ENCODE measurements around the gene CDHR3.
"Not testable (repeated sequence)": the region's sequence is repeated elsewhere in the genome, so short reads cannot be mapped to it uniquely, and the experiment has no call there.

CDHR3 gene, protein sequence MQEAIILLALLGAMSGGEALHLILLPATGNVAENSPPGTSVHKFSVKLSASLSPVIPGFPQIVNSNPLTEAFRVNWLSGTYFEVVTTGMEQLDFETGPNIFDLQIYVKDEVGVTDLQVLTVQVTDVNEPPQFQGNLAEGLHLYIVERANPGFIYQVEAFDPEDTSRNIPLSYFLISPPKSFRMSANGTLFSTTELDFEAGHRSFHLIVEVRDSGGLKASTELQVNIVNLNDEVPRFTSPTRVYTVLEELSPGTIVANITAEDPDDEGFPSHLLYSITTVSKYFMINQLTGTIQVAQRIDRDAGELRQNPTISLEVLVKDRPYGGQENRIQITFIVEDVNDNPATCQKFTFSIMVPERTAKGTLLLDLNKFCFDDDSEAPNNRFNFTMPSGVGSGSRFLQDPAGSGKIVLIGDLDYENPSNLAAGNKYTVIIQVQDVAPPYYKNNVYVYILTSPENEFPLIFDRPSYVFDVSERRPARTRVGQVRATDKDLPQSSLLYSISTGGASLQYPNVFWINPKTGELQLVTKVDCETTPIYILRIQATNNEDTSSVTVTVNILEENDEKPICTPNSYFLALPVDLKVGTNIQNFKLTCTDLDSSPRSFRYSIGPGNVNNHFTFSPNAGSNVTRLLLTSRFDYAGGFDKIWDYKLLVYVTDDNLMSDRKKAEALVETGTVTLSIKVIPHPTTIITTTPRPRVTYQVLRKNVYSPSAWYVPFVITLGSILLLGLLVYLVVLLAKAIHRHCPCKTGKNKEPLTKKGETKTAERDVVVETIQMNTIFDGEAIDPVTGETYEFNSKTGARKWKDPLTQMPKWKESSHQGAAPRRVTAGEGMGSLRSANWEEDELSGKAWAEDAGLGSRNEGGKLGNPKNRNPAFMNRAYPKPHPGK

DNA sequence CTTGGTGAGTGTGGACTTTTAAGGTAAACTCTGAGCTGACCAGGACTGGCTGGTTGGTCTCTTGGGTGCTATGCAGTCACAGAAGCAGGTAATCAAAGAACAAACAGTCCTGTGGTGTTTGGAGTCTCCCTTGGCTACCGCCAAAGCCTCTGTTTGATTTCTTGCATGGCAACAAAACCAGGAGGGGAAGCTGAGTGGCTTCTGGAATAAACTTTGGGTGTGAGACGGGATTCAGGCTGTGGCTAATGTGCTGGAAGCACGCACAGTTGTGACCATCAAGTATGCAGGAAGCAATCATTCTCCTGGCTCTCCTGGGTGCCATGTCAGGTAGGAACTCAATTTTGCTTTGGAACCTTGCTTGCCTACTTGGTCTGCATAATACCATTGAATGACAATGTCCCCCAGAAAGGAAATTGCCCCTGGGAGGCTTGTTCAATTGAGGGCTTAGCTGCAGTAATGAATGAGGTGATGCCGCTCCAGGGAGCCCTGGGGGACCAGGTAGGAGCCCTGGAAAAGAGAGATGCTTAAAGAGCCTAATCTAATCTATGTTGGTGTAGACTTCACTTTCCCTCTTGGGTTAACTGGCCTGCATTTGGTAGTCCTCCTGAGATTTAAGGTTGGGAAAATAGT is at the start of gene CDHR3:
Gene CDHR3, plus strand, starts transcription at position 227 of the 630 bp plus-strand sequence. Its CDS starts 55 bp downstream, at position 282.
- DNase-seq, result no peak

DNA sequence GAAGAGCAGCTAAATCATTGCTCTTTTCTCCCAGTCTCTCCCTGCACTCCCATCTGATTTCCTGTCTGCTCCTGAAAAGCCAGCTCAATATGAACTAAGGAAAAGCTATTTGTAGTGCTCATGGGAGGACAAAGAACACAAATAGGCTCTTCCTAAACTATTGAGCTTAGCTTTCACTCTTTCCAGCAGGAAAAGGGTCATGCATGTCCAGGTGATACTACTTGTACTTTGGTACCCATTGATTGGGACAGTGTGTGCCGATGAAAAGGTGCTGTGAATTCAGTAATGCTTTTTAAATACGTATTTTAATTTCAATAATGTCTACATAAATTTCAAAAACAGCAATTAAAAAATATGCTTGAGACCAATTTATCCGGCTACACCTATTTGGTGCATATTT is 49.1 kb upstream of the CDHR3 start:
- DNase-seq, result no peak

DNA sequence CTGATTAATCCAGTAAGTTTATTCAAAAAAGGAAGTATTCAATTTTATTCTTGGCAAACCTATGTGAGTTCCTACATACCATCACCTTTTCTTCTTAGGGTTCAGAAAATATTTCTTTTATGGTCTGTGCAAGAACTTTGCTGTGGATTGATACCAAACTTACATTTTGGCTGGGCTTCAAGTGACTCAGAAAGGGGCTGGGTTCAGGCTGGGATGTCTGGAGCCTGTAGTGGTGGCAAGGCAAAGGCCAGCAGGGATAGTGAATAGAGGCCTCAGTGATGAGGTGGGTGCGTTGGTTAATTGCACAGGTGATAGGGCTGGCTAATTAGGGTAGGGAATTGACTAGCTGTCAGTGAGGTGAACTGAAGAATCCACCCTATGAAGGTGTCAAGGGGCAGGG is 46.5 kb upstream of the CDHR3 start:
- no peak for DNase-seq

DNA sequence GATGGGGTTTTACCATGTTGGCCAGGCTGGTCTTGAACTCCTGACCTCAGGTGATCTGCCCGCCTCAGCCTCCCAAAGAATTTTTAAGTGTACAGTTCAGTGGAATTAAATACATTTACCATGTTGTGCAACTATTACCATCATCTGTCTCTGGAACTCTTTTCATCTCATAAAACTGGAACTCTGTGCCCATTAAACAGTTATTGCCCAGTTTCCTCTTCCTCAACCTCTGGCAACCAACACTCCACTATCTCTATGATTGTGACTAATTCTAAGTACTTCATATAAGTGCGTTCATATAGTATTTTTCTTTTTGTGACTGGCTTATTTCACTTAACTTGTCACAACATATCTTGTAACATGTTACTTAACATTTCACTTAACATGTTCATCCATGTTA is 45.4 kb upstream of the CDHR3 start:
- DNase-seq, result no peak

DNA sequence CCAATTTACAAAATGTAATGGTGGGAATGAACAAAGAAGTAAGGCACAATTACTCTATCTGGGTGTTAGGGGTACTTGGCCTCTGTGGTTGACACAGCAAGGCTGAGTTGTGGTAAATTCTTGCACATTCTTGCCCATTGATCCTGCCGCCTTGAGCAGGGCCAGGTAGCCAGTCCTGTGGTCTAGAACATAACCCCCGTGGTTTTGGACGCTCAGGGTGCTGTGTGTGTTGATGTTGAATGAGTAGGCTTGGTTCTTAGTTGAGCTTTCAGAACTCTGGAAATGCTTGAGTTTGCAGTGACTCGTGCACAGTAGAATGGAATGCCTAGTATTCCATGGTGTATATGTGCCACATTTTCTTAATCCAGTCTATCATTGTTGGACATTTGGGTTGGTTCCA is 42.3 kb upstream of the CDHR3 start:
- no peak for DNase-seq

DNA sequence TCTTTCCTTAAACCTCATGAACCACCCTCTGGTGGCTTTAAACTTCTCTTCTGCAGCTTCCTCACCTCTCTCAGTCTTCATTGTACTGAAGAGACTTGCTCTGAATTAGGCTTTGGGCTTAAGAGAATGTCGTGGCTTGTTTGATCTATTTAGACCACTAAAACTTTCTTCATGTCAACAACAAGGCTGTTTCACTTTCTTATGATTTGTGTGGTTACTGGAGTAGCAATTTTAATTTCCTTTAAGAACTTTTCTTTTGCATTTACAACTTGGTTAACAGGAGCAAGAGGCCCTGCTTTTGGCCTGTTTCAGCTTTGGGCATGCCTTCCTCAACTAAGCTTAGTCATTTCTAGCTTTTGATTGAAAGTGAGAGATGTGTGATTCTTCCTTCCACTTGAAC is 38.1 kb upstream of the CDHR3 start:
- DNase-seq, result no peak

DNA sequence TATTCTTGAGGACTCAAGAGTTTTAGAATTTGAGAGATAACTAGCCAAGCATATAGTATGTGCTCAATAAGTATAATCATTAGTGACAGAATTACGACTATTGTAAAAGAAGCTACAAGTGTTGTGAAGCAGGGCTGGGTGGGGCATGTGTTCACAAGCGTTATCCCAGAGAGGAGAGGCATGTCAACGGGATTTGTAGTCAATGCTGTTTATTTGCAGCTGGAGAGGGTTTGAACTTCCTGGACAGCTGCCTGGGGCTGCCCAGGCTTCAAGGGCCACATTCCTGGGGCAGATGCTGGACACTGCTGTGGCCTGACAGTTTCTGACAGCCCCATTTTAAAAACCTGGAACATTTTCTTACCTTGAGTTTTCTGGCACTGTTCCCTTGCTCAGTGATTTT is 36.9 kb upstream of the CDHR3 start:
- no peak for DNase-seq

DNA sequence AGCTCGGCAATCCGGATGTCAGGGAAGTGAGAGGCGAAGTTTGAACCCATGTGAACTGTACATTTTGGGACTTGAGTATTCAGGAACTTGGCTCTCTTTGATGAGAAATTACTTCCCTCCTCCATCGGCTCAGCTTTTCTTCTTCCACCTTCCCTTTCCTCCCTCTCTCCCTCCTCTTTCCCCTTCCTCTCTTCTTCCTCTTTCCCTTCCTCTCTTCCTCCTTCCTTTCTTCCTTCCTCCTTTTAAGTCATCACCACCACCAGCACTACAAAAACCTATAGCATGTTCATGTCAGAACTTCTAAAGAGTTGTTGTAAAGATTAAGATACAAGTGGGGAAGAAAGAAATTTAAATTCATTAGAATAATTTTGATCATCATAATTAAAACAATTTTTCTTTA is 31.9 kb upstream of the CDHR3 start:
- no peak for DNase-seq

DNA sequence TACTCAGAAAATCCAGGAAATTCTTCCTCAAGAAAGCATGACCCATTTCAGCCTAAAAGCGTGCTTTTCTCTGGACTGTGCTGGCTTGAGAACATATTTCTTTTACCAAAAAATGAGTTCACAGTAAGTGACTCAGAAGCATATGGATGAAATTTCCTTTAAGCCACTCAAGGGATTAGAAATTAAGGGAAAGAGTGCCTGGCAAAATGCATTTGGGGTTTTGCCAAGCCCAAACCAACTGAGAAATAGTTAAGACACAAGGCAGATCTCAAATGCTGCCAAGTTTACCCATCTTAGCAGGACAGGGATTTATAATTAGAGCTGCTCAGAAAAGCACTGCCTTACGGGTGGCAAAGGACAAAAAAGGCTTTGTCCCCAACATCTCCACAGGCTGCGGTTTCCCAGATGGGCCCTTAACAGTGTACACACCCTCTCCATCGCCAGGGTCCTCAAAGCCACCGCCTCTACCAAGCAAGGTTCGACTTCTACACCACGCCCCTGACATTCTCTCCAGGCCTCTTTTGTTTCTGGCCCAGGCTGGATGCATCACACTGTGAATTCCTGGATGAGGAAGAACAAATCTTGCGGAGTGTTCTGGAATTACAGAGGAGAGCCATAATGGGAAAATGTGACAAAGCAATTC is 30.1 kb upstream of the CDHR3 start:
- DNase-seq, result peak; percentile 5

DNA sequence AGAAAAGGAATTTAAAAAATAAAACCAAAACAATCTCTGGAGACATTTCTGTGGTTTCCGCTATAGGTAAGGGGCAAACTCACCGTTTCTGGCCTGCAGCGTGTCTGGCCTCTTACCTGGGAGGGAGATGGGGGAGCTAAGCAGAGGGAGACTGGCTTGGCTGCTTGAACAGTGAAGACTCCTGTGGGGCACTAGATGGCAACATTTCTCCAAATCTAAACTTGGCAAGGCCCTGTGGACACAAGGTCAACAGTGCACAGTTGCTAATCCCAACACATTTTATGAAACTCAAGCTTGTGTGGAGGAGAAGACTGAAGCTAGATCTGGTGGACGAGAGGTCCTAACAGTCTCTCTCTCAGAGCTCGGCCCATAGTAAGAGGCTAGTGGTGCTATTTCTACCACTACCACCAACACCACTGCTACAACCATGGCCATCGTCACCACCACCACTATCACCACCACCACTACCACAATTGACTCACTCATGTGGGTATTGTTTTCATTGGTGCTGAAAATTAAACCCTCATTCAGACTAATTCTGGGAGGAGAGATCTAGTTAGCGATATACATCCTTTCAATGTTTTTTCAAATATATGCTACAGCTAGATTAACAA is 28.4 kb upstream of the CDHR3 start:
- DNase-seq, result peak; percentile 3

DNA sequence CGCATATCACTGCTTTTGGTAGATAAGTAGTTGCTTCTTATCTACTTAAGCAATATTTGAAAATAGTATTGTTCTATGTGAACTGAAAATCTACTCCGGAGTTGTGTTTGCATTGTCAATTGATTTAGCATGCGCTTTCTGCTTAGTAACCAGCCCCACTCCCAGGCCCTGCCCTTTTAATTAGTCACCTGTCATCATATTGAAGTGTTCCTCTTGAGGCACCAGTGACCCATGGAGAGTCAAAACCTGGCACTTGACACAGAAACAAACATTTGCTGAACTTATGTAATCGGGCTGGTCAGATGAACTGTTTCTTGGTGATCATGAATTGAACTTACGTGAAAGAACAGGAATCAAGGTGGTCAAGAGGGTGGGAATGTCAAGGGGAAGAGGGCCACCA is 27.8 kb upstream of the CDHR3 start:
- no peak for DNase-seq

DNA sequence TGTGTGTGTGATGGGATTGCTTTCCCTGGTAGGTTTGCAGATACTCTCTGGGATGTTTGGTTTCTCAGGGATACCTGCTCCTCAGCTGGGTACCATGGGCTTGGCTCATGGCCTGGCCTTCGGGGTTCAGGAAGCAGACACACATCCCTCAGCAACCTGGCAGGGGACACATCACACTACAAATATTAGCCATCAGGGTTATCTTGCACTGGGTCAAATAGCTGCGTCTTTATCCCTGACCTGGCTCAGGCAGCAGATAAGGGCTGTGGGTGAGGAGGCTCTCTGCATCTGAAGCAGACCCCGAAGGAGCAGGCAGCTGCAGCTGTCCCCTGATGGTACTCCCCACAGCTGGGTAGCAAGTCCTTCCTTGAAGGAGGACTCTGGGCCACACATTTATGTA is 25.7 kb upstream of the CDHR3 start:
- no peak for DNase-seq

DNA sequence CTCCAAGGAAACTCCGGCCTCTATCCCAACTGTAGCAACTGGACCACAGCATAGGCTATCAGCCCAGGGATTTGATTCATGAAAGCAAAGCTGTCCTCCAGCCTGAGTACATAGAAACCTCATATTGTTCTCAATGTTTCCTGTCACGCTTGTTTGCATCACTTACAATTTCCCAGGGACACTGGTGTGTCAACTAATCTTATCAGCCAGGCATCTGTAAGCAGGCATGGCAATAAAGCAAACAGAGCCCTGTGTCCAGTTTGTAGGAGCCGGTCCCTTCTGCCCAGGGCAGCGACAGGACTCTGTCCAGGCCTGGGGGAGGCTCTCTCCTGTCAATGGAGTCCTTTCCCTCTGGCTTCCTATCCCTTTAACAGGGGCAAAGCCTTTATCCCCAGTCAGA is 23.0 kb upstream of the CDHR3 start:
- no peak for DNase-seq

DNA sequence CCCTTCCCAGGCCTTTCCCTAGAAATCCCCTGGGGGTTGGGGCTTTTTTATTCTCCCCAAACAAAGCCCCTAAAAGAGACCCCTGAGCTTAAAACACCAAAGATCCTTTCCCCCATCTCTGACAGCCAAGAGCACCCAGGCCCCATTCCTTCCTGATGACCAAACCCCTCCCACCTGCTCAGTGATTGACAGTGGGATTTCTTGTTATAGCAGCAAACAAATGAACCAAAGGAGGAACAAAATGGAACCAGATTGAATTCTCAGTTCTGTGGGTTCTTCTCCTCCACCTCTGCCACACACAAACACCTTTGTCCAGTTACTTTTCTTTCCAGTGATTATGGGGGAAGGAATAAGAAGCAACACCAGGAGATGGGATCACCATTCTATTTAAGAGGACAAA is 21.5 kb upstream of the CDHR3 start:
- no peak for DNase-seq

DNA sequence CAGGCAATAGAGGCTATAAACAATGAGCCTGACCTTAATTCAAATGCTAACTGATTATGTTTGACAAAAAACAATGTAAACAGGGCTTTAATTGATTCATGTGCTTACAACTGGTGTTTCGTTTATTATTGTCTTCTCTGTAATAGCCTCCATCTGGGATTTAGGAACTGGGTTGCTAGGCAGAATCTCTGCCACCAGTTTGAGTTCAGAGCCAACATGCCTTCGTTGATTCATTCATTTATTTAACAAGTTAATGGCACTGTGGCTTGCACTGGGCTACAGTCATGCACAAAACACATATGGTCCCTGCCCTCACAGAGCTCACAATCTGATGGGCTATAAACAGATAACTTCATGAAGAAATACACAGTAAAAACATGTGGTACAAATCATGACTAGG is 19.6 kb upstream of the CDHR3 start:
- no peak for DNase-seq

DNA sequence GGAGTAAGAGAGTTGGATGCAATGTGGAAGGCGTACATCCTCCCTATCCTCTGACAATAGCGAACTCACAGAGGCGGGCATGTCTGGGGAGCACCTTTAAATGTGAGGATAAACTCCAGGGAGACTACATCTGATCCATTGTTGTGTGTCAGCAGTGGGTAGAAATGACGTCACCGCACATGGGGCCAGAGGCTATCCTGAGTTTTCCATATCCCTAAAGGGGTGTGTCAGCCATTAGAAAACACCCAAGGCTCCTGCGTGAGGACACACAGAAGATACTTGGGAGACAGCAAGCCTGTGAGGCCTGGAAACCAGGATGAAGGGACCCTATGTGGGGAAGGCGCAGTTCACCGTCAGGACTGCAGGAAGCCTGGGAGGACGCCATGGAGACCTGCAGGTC is 17.2 kb upstream of the CDHR3 start:
- no peak for DNase-seq

DNA sequence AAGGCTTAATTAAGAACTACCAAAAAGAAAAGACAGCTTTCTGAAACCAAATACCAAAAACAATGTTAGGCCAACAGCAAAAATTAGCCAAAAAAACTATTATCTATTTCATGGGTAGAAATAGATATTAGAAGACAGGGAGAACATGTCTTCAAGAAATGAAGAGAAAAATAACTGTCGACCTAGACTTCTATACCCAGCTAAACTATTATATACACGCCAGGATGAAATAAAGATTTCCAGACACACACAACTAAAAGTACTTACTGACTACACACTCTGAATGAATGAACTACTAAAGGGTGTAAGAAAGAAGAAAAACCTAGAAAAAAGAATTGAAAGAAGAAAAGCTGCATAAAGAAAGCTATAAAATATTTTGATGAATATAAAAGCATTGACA is 11.5 kb upstream of the CDHR3 start:
- no peak for DNase-seq

DNA sequence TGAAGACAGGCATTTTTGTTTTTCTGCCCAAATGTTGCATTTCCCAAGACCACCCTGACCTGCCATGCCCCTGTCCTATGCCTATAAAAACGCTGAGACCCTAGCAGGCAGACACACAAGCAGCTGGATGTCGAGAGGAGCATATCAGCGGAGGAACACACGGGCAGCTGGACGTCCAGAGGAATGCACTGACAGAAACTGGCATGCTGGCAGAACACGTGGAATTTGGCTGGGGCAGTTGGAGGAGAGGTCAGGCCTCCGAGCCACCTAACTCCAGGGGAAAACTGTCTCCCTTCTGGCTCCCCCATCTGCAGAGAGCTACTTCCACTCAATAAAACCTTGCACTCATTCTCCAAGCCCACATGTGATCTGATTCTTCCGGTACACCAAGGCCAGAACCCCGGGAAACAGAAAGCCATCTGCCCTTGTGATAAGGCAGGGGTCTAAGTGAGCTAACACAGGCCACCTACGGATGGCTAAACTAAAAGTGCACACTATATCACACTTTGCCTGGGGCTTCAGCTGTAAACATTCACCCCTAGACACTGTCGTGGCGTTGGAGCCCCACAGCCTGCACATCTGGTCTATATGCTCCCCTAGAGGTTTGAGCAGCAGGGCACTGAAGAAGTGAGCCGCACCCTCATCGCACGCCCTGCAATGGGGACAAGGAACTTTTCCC is 10.0 kb upstream of the CDHR3 start:
- DNase-seq, result no peak

DNA sequence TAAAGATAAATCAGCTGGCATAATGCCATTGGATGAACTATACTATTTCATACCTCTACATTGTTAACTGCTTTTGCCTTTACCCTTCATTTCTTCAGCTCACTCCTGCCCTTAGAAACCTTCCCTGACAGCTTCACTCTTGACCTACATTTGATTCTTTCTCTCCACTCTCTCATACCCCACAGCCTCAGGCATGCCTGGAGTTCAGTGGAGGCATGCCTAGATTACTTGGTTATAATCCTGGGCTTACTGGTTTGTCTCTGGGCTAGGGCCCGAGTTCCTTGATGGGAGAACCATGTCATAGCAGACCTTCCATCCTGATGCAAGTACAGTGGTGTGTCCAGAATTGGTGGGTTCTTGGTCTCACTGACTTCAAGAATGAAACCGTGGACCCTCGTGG is 8.4 kb upstream of the CDHR3 start:
- no peak for DNase-seq

DNA sequence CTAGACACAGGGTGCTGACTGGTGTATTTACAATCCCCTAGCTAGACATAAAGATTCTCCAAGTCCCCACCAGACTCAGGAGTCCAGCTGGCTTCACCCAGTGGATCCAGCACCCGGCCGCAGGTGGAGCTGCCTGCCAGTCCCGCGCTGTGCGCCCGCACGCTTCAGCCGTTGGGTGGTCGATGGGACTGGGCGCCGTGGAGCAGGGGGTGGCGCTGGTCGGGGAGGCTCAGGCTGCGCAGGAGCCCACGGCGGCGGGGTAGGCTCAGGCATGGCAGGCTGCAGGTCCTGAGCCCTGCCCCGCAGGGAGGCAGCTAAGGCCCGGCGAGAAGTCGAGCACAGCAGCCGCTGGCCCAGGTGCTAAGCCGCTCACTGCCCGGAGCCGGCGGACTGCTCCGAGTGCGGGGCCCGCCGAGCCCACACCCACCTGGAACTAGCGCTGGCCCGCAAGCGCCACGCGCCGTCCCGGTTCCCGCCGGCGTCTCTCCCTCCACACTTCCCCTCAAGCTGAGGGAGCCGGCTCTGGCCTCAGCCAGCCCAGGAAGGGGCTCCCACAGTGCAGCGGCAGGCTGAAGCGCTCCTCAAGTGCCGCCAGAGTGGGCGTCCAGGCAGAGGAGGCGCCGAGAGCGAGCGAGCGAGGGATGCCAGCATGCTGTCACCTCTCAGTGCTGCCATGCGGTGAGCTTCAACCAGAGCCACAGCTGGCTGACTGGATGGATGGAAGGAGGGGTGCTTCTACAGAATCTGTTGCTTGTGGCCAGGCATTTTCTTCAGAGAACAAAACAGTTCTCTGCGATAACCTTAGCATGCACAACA is 7.2 kb upstream of the CDHR3 start:
- DNase-seq, result not testable (repeated sequence)

DNA sequence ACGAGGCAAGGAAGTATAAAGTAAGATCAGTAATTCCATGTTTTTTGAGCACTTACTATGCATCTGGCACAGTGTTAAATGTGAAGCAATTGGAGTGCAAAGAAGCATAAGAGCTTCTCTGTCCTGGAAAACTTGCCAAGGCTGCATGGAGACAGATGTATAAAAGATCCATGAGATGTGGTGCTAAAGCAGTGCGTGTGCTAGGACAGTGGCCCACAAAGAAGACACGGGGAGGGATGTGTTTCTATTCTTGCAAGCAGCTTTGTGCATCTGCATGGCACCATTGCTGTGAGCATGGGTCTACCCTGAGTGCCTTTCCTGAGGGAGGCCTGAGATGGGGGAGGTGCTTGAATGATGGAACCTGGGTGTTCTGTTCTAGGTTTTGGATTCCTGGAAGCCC is 5.1 kb upstream of the CDHR3 start:
- no peak for DNase-seq
